K562 (cell line): Measurements from ENCODE around the gene VEGFA. TPM values are rescaled to one million over a fixed set of nuclear protein-coding genes. Genes with fewer than 3 reads are reported as not detected.

ENCODE experiments used
- JUND ChIP-seq, 2 experiments: IDR thresholded peaks; 2 replicates in 1 of 2; 3 replicates in 1 of 2; pipeline ENCODE4 v1.6.1; 2011; ENCODE audit warnings: borderline replicate concordance in 2 of 2, low read depth in 2 of 2, low read length in 2 of 2, improper control_type of control experiment in 1 of 2, missing biosample characterization in 1 of 2, missing genetic modification characterization in 1 of 2, missing genetic modification reagents in 1 of 2
- MLLT1 ChIP-seq, 2 experiments: fragments of 450-650 bp; IDR thresholded peaks; 2 replicates each; pipeline ENCODE4 v1.6.1; 2016
- NCOA4 ChIP-seq: fragments of 450-650 bp; IDR thresholded peaks from 2 replicates; pipeline ENCODE4 v1.6.1; 2018; ENCODE audit warnings: mild to moderate bottlenecking; ENCODE audit not compliant: partially characterized antibody
- PRPF4 ChIP-seq: fragments of 200-400 bp; formaldehyde crosslinking; IDR thresholded peaks from one replicate; pipeline ENCODE4 v1.6.1; 2017; ENCODE audit warnings: low read length, low read depth, mild to moderate bottlenecking; ENCODE audit not compliant: insufficient read depth, poor library complexity, severe bottlenecking
- TARDBP ChIP-seq: fragments of 450-650 bp; IDR thresholded peaks from 2 replicates; pipeline ENCODE4 v1.6.1; 2016
- XRCC3 ChIP-seq: fragments of 450-650 bp; IDR thresholded peaks from 2 replicates; pipeline ENCODE4 v1.6.1; 2017; ENCODE audit warnings: mild to moderate bottlenecking, moderate library complexity
- ZFP36 ChIP-seq: fragments of 150-350 bp; IDR thresholded peaks from 2 replicates; pipeline ENCODE4 v1.6.1; 2018; ENCODE audit warnings: low read length, low read depth; ENCODE audit not compliant: partially characterized antibody
- ZNF41 ChIP-seq: fragments of 250-450 bp; sonication (Bioruptor Pico); conservative IDR thresholded peaks from 2 replicates; pipeline ENCODE4 v1.4.0; 2020; ENCODE audit warnings: mild to moderate bottlenecking
- ZNF79 ChIP-seq: fragments of 250-450 bp; sonication (Bioruptor Pico); IDR thresholded peaks from 2 replicates; pipeline ENCODE4 v1.4.0; 2020; ENCODE audit warnings: low read depth, mild to moderate bottlenecking, moderate library complexity
- polyA plus RNA-seq, 8 experiments: library from polyadenylated mRNA; depleted of rRNA in 4 of 8; stranded (reverse) in 5 of 8; unstranded in 3 of 8; fragments of >200 nt; fragmentation: Nextera tagmentation in 2 of 8; fragmentation: Illumina TruSeq in 1 of 8; extraction: Ambion mirVana in 2 of 8; extraction: Trizol in 1 of 8; gene quantifications; 2 replicates each; pipeline versions ENCODE4 v1.2.1 to v1.2.3, GENCODE V29; 2011 to 2014; ENCODE audit warnings: inconsistent platforms in 1 of 8, missing spikeins in 1 of 8
- total RNA-seq, 7 experiments: library from RNA; depleted of rRNA in 6 of 7; stranded (reverse); fragments of >200 nt in 6 of 7; fragmentation: Illumina TruSeq in 2 of 7; extraction: Trizol in 2 of 7; gene quantifications; 2 replicates each; pipeline versions ENCODE4 v1.2.1 to v1.2.3, GENCODE V29; 2011 to 2021; ENCODE audit warnings: low replicate concordance in 1 of 7
- TF ChIP-seq, protein P1 (sequence below): sonication (generic); formaldehyde crosslinking; IDR thresholded peaks from 2 replicates; pipeline ENCODE4 v1.8.1; 2023; ENCODE audit warnings: mild to moderate bottlenecking, missing genetic modification reagents
- TF ChIP-seq, protein P2 (sequence below), 2 experiments: fragments of 450-650 bp; IDR thresholded peaks; 2 replicates each; pipeline ENCODE4 v1.6.1; 2018; ENCODE audit warnings: mild to moderate bottlenecking in 2 of 2, low read depth in 1 of 2; ENCODE audit not compliant: partially characterized antibody in 2 of 2
- TF ChIP-seq, protein P3 (sequence below): fragments of 450-650 bp; formaldehyde crosslinking; IDR thresholded peaks from 2 replicates; pipeline ENCODE4 v1.4.0; 2022; ENCODE audit warnings: mild to moderate bottlenecking, moderate library complexity
- TF ChIP-seq, protein P4 (sequence below): sonication (generic); formaldehyde crosslinking; IDR thresholded peaks from 2 replicates; pipeline ENCODE4 v1.8.0; 2022; ENCODE audit warnings: missing genetic modification reagents, mild to moderate bottlenecking, moderate library complexity, borderline replicate concordance

Gene VEGFA
- total and polyA plus RNA-seq, 9 of the 15 experiments (the other 6 are each of a cell fraction or from before 2014, with no cell fraction given) = 14.0 to 271 (median 124) TPM

DNA sequence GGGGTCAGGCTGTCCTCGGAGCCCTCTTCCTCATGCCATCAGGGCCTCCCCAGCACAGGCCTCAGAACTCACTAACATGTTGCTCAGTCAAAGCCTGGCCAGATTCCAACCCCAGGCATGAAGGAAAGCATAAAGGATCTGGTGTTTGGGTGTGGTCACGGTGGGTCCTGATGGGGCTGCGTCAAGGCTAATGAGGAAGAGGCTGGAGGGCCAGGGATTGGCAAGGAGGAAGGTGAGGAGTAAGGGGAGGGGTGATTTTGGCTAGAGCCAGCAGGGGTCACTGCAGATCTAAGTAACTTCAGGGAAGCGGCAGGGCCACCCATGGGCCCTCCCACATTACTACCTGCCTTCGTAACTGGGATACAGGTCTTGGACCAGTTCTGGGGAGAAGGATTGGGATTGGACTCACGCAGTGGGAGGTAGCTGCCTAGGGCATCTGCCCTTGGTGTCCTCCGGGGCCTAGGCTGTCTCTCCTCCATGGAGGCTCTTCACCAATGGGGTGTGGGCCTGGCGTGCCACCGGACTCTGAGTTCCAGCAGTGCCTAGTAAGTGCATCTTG, 46.2 kb upstream of the VEGFA start (continued):
- TF ChIP-seq, protein P1, sequence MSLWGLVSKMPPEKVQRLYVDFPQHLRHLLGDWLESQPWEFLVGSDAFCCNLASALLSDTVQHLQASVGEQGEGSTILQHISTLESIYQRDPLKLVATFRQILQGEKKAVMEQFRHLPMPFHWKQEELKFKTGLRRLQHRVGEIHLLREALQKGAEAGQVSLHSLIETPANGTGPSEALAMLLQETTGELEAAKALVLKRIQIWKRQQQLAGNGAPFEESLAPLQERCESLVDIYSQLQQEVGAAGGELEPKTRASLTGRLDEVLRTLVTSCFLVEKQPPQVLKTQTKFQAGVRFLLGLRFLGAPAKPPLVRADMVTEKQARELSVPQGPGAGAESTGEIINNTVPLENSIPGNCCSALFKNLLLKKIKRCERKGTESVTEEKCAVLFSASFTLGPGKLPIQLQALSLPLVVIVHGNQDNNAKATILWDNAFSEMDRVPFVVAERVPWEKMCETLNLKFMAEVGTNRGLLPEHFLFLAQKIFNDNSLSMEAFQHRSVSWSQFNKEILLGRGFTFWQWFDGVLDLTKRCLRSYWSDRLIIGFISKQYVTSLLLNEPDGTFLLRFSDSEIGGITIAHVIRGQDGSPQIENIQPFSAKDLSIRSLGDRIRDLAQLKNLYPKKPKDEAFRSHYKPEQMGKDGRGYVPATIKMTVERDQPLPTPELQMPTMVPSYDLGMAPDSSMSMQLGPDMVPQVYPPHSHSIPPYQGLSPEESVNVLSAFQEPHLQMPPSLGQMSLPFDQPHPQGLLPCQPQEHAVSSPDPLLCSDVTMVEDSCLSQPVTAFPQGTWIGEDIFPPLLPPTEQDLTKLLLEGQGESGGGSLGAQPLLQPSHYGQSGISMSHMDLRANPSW (CRISPR knock-in tag) = 0 out of 2 replicates have a peak, but pooled peaks have one; percentile 53
- TF ChIP-seq ZNF41 (CRISPR knock-in tag) (no peak), JUND (IDR thresholded peaks at IDR 0.05; ENCODE audit: borderline replicate concordance, low read depth, low read length) (peak; percentile 70), JUND (tag; IDR thresholded peaks at IDR 0.05; ENCODE audit: borderline replicate concordance, low read depth, low read length) (peak; percentile 51; the same call in 1 of the 3 replicates), ZFP36 (peak; percentile 24), PRPF4 (no peak), TARDBP (0 out of 2 replicates have a peak, but pooled peaks have one; percentile 57), NCOA4 (no peak), MLLT1 (IDR thresholded peaks at IDR 0.05) (0 out of 4 replicates have a peak, but pooled peaks of 1 of the 2 experiments have one; percentile 72), ZNF79 (CRISPR knock-in tag) (no peak), XRCC3 (no peak)
- TF ChIP-seq, protein P2, sequence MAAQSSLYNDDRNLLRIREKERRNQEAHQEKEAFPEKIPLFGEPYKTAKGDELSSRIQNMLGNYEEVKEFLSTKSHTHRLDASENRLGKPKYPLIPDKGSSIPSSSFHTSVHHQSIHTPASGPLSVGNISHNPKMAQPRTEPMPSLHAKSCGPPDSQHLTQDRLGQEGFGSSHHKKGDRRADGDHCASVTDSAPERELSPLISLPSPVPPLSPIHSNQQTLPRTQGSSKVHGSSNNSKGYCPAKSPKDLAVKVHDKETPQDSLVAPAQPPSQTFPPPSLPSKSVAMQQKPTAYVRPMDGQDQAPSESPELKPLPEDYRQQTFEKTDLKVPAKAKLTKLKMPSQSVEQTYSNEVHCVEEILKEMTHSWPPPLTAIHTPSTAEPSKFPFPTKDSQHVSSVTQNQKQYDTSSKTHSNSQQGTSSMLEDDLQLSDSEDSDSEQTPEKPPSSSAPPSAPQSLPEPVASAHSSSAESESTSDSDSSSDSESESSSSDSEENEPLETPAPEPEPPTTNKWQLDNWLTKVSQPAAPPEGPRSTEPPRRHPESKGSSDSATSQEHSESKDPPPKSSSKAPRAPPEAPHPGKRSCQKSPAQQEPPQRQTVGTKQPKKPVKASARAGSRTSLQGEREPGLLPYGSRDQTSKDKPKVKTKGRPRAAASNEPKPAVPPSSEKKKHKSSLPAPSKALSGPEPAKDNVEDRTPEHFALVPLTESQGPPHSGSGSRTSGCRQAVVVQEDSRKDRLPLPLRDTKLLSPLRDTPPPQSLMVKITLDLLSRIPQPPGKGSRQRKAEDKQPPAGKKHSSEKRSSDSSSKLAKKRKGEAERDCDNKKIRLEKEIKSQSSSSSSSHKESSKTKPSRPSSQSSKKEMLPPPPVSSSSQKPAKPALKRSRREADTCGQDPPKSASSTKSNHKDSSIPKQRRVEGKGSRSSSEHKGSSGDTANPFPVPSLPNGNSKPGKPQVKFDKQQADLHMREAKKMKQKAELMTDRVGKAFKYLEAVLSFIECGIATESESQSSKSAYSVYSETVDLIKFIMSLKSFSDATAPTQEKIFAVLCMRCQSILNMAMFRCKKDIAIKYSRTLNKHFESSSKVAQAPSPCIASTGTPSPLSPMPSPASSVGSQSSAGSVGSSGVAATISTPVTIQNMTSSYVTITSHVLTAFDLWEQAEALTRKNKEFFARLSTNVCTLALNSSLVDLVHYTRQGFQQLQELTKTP (IDR thresholded peaks at IDR 0.05; ENCODE audit: low read depth in 1 of 2, partially characterized antibody in 2 of 2) = peak in 1 of 2 experiments; percentile 27
- TF ChIP-seq, protein P3, sequence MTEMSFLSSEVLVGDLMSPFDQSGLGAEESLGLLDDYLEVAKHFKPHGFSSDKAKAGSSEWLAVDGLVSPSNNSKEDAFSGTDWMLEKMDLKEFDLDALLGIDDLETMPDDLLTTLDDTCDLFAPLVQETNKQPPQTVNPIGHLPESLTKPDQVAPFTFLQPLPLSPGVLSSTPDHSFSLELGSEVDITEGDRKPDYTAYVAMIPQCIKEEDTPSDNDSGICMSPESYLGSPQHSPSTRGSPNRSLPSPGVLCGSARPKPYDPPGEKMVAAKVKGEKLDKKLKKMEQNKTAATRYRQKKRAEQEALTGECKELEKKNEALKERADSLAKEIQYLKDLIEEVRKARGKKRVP (CRISPR knock-in tag) = no peak
- TF ChIP-seq, protein P4, sequence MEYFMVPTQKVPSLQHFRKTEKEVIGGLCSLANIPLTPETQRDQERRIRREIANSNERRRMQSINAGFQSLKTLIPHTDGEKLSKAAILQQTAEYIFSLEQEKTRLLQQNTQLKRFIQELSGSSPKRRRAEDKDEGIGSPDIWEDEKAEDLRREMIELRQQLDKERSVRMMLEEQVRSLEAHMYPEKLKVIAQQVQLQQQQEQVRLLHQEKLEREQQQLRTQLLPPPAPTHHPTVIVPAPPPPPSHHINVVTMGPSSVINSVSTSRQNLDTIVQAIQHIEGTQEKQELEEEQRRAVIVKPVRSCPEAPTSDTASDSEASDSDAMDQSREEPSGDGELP (CRISPR knock-in tag) = peak; percentile 64; the same call in 1 of the 2 replicates
